ENCODE results near the gene VAV3.

Gene VAV3

DNA sequence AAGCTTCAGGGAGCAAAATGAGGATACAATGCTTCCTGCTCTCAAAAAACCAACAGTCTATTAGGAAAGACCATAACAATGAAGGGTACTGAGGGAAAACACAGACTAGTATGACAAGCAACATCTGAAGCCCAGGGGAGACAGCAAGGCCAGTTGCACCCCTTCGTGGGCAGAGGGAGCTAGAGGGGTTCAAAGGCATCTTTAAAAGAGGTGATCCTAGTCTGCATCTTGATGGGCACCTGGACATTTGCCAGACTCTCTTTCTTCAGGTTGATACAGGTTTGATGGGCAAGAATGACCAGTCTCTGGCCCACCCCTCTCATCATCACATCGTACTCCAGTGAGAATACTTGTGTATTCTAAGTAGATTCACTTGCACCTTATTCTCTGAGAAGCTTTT lies 177.7 kb downstream of the VAV3 start:
- TF ChIP-seq, protein P1, sequence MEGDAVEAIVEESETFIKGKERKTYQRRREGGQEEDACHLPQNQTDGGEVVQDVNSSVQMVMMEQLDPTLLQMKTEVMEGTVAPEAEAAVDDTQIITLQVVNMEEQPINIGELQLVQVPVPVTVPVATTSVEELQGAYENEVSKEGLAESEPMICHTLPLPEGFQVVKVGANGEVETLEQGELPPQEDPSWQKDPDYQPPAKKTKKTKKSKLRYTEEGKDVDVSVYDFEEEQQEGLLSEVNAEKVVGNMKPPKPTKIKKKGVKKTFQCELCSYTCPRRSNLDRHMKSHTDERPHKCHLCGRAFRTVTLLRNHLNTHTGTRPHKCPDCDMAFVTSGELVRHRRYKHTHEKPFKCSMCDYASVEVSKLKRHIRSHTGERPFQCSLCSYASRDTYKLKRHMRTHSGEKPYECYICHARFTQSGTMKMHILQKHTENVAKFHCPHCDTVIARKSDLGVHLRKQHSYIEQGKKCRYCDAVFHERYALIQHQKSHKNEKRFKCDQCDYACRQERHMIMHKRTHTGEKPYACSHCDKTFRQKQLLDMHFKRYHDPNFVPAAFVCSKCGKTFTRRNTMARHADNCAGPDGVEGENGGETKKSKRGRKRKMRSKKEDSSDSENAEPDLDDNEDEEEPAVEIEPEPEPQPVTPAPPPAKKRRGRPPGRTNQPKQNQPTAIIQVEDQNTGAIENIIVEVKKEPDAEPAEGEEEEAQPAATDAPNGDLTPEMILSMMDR (conservative IDR thresholded peaks at IDR 0.05; ENCODE audit: low read depth) = no peak
- ChIA-PET CTCF (interaction anchor here (0.8 kb wide), 1 partner anchor 338 kb away, joined by 4 read pairs; no protein-coding TSS in a partner anchor), POLR2A (ENCODE audit: low non-redundant PET) (no interaction called here)

GRCh38 chr1:107786203-107786845 lies 178.7 kb downstream of the VAV3 start:
- no peak for DNase-seq (ENCODE audit: low spot score)
- no peak overlapping the region for H3K27ac ChIP-seq
- ChIA-PET POLR2A (ENCODE audit: low non-redundant PET) (no interaction called here), CTCF (interaction anchor here (0.6 to 1.1 kb wide), 2 partner anchors 45 to 1330 kb away, joined by 3 to 4 read pairs; no protein-coding TSS in a partner anchor)
- TF ChIP-seq, protein P1 (conservative IDR thresholded peaks at IDR 0.05; ENCODE audit: low read depth) = no peak

More for the DNA sequence above, 177.7 kb downstream of the VAV3 start:
- no peak for DNase-seq (ENCODE audit: low spot score)
- no peak overlapping the region for H3K27ac ChIP-seq

GRCh38 chr1:107785496-107786202 lies 179.3 kb downstream of the VAV3 start:
- TF ChIP-seq, protein P1 (conservative IDR thresholded peaks at IDR 0.05; ENCODE audit: low read depth) = no peak
- POLR2A ChIA-PET (ENCODE audit: low non-redundant PET) = no interaction called here
- no peak for DNase-seq (ENCODE audit: low spot score)
- no peak overlapping the region for H3K27ac ChIP-seq
- CTCF ChIA-PET = interaction anchor here (1.1 to 9.4 kb wide), 2 partner anchors 46 to 340 kb away, joined by 3 to 108 read pairs; no protein-coding TSS in a partner anchor

- H3K27ac ChIP-seq = no peak overlapping the region
- ChIA-PET POLR2A (ENCODE audit: low non-redundant PET) (no interaction called here), CTCF (interaction anchor here (0.5 to 9.4 kb wide), 19 partner anchors 9 to 725 kb away, joined by 3 to 108 read pairs (median 4); no protein-coding TSS in a partner anchor)
- TF ChIP-seq, protein P1 (conservative IDR thresholded peaks at IDR 0.05; ENCODE audit: low read depth) = peak; percentile 57
- peak; percentile 14 for DNase-seq (ENCODE audit: low spot score)
Observed at GRCh38 chr1:107782217-107782845, 182.6 kb downstream of the VAV3 start.

DNA sequence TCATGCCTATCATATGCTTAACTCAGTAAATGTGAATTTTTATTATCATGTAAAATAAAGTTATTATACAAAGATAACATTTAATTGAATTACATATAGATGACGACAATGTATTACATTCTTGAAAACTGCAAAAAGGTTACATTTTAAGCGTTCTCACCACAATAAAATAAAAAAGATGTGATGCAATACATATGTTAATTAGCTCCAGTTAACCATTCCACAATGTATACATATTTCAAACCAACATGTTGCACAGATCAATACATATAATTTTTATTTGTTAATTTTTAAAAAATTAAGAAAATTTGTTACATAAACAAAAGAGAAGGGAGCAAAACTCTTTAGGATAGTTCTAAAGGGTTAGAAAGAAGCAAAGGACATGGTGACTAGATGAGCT lies 183.7 kb downstream of the VAV3 start:
- TF ChIP-seq, protein P1 (conservative IDR thresholded peaks at IDR 0.05; ENCODE audit: low read depth) = no peak
- DNase-seq (ENCODE audit: low spot score) = no peak
- ChIA-PET CTCF (interaction anchor here (0.5 to 9.4 kb wide), 4 partner anchors 9 to 824 kb away, joined by 4 to 108 read pairs (median 4); no protein-coding TSS in a partner anchor), POLR2A (ENCODE audit: low non-redundant PET) (no interaction called here)
- no peak overlapping the region for H3K27ac ChIP-seq

DNA sequence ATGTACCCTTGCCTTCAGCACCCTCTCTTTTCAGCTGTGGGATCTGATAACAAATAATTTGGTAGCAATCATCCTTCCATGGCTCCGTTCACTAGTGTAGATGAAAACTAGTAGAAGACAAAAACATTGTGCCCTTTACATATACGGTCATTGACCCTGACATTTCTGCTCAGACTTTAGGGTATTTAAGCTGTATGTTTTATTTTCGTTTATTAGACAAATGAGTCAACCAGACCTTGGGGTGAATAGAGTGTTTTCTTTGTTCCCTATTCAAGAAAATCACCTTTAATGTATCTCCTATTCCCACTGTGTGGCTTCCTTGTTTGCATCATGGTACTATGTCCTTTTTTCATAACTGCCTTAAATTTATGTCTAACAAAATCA lies 187.3 kb downstream of the VAV3 start:
- ChIA-PET CTCF (interaction anchor here (9.4 kb wide), 1 partner anchor 348 kb away, joined by 108 read pairs; no protein-coding TSS in a partner anchor), POLR2A (ENCODE audit: low non-redundant PET) (no interaction called here)
- TF ChIP-seq, protein P1 (conservative IDR thresholded peaks at IDR 0.05; ENCODE audit: low read depth) = no peak
- DNase-seq (ENCODE audit: low spot score) = no peak
- H3K27ac ChIP-seq = no peak overlapping the region
